SK-N-MC (cell line): ENCODE data around the gene DIAPH2.

Source experiments
- DNase-seq: peaks from one replicate; pipeline ENCODE4 v3.0.0-alpha.2; 2011; ENCODE audit warnings: low read depth, low spot score
- H3K27ac ChIP-seq: fragments of 200-600 bp; sonication (generic); 2 replicates; pipeline ENCODE4 v1.5.1; 2016; ENCODE audit warnings: mixed run types
- H3K36me3 ChIP-seq: fragments of 200-600 bp; sonication (generic); 2 replicates; pipeline ENCODE4 v1.6.1; 2017; ENCODE audit warnings: antibody characterized with exemption, low read length, mixed read lengths; ENCODE audit not compliant: insufficient read depth
- H3K4me3 ChIP-seq: fragments of 200-600 bp; sonication (generic); 2 replicates; pipeline ENCODE4 v1.5.1; 2016
- H3K9ac ChIP-seq: fragments of 200-600 bp; sonication (generic); 2 replicates; pipeline ENCODE4 v1.8.0; 2017; ENCODE audit warnings: mixed run types, mixed read lengths; ENCODE audit not compliant: insufficient read length
- H3K9me3 ChIP-seq: fragments of 200-600 bp; sonication (generic); 2 replicates; pipeline ENCODE4 v1.6.1; 2017; ENCODE audit warnings: low read depth, mild to moderate bottlenecking, antibody characterized with exemption, low read length, moderate library complexity, mixed read lengths
- EZH2 ChIP-seq: fragments of 200-600 bp; sonication (generic); IDR thresholded peaks from one replicate; pipeline ENCODE4 v1.6.1; 2017; ENCODE audit warnings: antibody characterized with exemption
- FOXP2 ChIP-seq: optimal IDR thresholded peaks from 2 replicates; pipeline ENCODE3; 2011; ENCODE audit warnings: mild to moderate bottlenecking, moderate library complexity; ENCODE audit not compliant: insufficient read depth; ENCODE audit errors: extremely low read length, control extremely low read depth
- POLR2AphosphoS5 ChIP-seq: IDR thresholded peaks from 2 replicates; pipeline ENCODE4 v1.6.1; 2012; ENCODE audit warnings: mild to moderate bottlenecking, low read depth, low read length, borderline replicate concordance

The DIAPH2 gene

DNA sequence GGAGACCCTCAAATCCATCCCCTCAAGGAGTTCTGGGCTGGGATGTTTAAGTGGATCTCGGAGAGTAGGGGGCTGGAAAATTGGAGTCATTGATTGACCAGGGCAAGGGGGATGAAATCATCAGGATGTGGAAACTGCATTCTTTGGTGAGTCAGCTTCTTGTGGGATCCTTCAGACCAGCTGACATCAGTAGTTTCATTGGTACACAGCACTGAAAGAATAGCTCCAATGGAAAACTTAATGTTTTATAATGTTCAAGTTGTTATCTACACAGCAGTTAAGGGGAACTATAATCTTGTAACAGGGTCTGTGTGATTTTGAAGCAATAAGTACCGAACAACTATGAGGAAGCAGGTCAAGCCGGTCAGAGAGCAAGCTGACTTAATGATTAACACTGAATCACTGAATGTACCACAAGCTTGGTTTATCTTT lies 705.1 kb downstream of the DIAPH2 start:
- Histone ChIP-seq H3K36me3 (no peaks in the 10 kb centered on the region), H3K9ac (no peak overlapping the region), H3K27ac (no peak overlapping the region), H3K4me3 (no peak overlapping the region), H3K9me3 (no peaks in the 10 kb centered on the region)
- no peak for TF ChIP-seq EZH2
- TF ChIP-seq POLR2AphosphoS5: no peak
- TF ChIP-seq FOXP2: no peak
- no peak for DNase-seq

DNA sequence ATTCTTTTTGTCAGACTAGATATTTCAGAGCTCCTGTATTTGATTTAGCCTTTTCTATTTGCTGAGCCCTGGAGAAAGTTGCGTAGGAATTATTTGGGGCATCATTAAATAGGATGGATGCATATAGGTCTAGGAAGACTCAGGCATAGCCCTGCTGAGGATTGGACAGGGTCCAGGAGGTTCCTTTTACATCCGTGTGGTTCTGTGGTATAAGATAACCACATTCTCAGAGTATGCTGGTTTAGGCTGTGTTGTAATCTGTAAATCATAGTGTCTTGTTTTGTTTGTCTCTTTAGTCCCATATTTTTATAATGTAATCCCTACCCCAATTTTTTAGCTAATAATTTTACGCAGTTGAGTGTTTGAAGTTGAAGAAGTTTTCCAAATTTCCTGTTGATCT lies 712.7 kb downstream of the DIAPH2 start:
- DNase-seq: no peak
- Histone ChIP-seq H3K27ac (no peak overlapping the region), H3K4me3 (no peak overlapping the region), H3K9ac (no peak overlapping the region), H3K36me3 (no peaks in the 10 kb centered on the region), H3K9me3 (no peaks in the 10 kb centered on the region)
- no peak for TF ChIP-seq POLR2AphosphoS5
- TF ChIP-seq FOXP2: no peak
- TF ChIP-seq EZH2: no peak

DNA sequence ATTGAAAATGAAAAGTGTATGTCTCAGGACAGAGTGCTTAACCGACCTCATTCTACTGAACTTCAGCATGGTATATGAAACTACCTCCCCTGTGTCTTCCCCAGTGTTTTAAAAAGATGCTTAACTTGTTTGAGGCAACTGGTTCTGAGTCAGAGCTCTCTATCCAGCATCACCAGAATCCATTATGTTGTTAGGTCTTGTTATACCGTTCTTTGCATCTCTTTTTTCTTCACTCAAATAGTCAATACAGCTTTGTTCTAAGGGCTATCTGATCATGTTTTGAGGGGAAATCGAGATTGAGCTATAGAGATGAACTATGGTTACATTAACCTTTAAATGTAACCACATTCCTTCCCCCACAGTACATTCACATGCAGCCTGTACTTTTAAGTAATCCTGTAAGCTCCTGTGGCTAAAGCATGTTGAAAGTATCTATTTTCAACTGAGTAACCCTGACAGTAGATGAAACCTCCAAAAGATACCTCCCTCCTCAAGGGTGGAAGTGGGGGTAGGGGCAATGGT lies 713.4 kb downstream of the DIAPH2 start:
- Histone ChIP-seq H3K4me3 (no peak overlapping the region), H3K9ac (no peak overlapping the region), H3K36me3 (no peaks in the 10 kb centered on the region), H3K9me3 (no peaks in the 10 kb centered on the region), H3K27ac (no peak overlapping the region)
- no peak for DNase-seq
- no peak for TF ChIP-seq EZH2
- TF ChIP-seq FOXP2: no peak
- TF ChIP-seq POLR2AphosphoS5: no peak

DNA sequence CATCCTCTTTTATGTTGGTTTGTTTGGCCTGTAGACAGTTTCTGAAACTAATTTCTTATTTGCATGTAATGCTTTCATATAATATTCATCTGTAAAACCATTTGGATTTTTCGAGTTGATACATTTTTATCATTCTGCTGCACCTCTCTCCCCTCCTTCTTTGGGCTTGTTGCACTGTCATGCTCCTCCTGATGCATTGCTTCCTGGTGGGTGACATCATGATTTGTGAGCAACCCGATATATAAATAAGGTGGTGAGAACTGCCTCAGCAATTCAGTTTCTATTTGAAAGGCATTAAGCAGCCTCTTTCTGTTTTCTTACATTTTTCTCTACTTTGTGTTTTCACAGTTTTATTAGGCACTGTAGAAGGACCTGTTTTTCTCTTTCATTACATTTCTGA lies 714.8 kb downstream of the DIAPH2 start:
- Histone ChIP-seq H3K9me3 (no peaks in the 10 kb centered on the region), H3K4me3 (no peak overlapping the region), H3K27ac (no peak overlapping the region), H3K9ac (no peak overlapping the region), H3K36me3 (no peaks in the 10 kb centered on the region)
- DNase-seq: no peak
- TF ChIP-seq FOXP2 (no peak), POLR2AphosphoS5 (no peak), EZH2 (no peak)

DNA sequence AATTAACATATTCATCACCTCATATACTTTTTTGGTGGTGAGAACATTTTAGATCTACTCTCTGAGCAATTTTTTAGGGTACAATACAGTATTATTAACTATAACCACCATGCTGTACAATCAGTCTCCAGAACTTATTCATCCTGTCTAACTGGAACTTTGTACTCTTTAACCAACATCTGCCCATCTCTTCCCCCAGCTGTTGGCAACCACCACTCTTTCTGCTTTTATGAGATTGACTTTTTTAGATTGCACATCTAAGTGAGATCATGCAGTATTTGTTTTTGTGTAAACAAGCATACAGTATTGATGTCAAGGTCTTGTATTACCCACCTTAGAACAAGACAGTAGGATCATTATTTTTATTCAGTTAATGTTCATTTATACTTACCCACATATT lies 715.9 kb downstream of the DIAPH2 start:
- H3K9ac ChIP-seq: no peak overlapping the region
- no peak overlapping the region for H3K4me3 ChIP-seq
- no peak for TF ChIP-seq POLR2AphosphoS5
- TF ChIP-seq EZH2: no peak
- no peak for TF ChIP-seq FOXP2
- H3K36me3 ChIP-seq: no peaks in the 10 kb centered on the region
- no peak for DNase-seq
- no peak overlapping the region for H3K27ac ChIP-seq
- H3K9me3 ChIP-seq: no peaks in the 10 kb centered on the region

DNA sequence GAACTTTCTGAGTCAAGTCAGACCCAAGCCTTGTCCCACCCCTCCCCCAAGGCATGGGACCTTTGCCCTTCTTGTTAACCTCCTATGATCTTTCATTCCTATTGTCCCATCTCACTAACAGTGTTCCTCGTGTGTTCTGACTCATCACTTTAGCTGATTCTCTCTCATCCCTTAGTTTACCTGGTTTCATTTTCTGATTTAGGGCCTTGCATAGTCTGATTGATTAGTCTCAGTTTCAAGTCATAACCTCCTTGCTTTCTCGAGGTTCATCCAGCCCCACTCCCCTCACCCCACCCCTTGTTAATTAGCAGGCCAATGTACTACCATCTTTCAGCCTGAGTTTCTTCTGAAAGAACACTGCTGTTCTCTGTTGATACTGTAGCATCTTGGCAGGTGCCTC lies 716.5 kb downstream of the DIAPH2 start:
- no peak overlapping the region for H3K9ac ChIP-seq
- TF ChIP-seq EZH2 (no peak), POLR2AphosphoS5 (no peak), FOXP2 (no peak)
- no peak overlapping the region for H3K27ac ChIP-seq
- no peak overlapping the region for H3K4me3 ChIP-seq
- no peaks in the 10 kb centered on the region for H3K36me3 ChIP-seq
- DNase-seq: no peak
- no peaks in the 10 kb centered on the region for H3K9me3 ChIP-seq

DNA sequence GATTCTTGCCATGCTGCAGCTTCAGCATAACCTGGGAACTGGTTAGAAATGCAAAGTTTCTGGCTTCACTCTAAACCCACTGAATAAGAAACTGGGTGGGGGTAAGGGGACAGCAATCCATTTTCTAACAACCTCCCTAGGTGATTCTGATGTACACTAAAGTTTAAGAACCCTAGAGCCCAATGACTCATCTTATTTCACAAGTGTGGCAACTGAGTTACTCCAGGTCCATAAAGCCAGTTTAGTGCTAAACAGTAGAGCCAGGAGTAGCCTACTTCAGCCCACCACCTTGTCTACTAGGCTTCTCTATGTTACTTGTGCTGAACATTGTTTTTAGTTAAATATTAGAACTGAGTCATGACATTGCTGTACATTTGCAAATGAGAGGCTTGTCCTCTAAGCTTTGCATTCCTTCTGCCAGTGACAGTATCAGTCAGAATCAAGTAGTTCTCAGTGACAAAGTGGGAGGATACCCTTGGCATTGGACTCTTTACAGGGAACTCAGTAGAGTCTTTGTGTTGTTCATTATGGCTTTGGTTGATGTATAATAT lies 717.0 kb downstream of the DIAPH2 start:
- Histone ChIP-seq H3K9me3 (no peaks in the 10 kb centered on the region), H3K4me3 (no peak overlapping the region), H3K36me3 (no peaks in the 10 kb centered on the region), H3K9ac (no peak overlapping the region), H3K27ac (no peak overlapping the region)
- DNase-seq: no peak
- TF ChIP-seq POLR2AphosphoS5 (no peak), EZH2 (no peak)

DNA sequence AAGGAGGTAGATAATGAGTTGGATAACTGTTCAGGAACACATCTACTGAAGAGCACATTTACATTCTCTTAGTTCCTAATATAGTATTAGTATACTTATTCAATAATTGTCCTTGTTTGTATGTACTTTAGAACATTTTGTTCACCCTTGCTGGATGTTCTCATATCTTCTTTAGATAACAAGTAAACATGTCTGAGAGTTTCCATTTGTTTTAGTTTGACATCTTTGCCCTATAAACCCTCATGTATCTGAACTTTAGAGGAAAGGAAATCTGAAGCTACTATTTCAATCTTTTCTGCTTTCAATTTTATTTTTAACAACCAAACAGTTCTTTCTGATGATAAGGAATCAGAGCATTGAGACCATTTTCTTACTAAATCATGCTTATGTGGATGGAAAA lies 717.7 kb downstream of the DIAPH2 start:
- no peak overlapping the region for H3K4me3 ChIP-seq
- DNase-seq: no peak
- H3K36me3 ChIP-seq: no peaks in the 10 kb centered on the region
- TF ChIP-seq EZH2 (no peak), FOXP2 (no peak), POLR2AphosphoS5 (no peak)
- no peak overlapping the region for H3K27ac ChIP-seq
- H3K9me3 ChIP-seq: no peaks in the 10 kb centered on the region
- H3K9ac ChIP-seq: no peak overlapping the region

DNA sequence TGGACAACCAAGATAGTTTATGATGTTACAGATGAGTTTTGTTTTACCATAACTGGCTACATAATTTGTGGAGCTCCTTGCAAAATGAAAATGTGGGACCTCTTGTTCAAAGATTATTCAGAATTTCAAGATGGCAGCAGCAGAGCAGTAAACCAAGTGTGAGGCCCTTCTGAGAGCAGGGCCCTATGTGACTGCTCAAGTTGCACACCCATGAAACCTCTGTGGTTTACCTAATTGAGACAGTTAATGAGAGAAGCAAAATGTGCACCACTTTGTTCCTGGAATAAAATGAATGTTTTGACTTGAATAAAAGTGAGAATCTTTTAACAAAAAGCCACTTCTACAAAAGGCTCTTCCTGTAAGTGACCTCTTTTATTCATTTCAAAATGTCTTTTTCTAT lies 718.3 kb downstream of the DIAPH2 start:
- Histone ChIP-seq H3K36me3 (no peaks in the 10 kb centered on the region), H3K27ac (no peak overlapping the region), H3K4me3 (no peak overlapping the region), H3K9ac (no peak overlapping the region), H3K9me3 (no peaks in the 10 kb centered on the region)
- no peak for DNase-seq
- TF ChIP-seq FOXP2: no peak
- TF ChIP-seq EZH2: no peak
- no peak for TF ChIP-seq POLR2AphosphoS5
